Stimulated activated CD8-positive, alpha-beta memory T cell treated with anti-CD3 and anti-CD28 coated beads, Interleukin-4, amount 100 ng/mL, for 48 hours (primary cell): Measurements from ENCODE around the gene UAP1L1.
"Not testable (repeated sequence)": the region's sequence is repeated elsewhere in the genome, so short reads cannot be mapped to it uniquely, and the experiment has no call there.

Experiments
- DNase-seq: peaks from one replicate; pipeline ENCODE4 v3.0.0-alpha.2; 2020

Gene UAP1L1

GRCh38 chr9:137116728-137117127, 39.4 kb downstream of the UAP1L1 start:
- no peak for DNase-seq

GRCh38 chr9:137117269-137117731, 40.0 kb downstream of the UAP1L1 start:
- no peak for DNase-seq

DNA sequence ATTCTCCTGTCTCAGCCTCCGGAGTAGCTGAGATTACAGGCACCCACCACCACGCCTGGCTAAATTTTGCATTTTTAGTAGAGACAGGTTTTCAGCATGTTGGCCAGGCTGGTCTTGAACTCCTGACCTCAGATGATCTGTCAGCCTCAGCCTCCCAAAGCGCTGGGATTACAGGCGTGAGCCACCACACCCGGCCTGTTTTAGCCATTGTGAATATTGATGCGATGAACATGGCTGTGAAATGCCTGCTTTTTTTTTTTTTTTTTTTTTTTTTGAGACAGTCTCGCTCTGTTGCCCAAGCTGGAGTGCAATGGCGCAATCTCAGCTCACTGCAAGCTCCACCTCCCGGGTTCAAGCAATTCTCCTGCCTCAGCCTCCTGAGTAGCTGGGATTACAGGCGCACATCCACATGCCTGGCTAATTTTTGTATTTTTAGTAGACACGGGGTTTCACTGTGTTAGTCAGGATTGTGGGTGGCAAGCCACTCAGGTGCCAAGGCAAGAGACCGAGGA, 40.8 kb downstream of the UAP1L1 start:
- DNase-seq: not testable (repeated sequence)

GRCh38 chr9:137121927-137122795, 44.8 kb downstream of the UAP1L1 start:
- DNase-seq: not testable (repeated sequence)

DNA sequence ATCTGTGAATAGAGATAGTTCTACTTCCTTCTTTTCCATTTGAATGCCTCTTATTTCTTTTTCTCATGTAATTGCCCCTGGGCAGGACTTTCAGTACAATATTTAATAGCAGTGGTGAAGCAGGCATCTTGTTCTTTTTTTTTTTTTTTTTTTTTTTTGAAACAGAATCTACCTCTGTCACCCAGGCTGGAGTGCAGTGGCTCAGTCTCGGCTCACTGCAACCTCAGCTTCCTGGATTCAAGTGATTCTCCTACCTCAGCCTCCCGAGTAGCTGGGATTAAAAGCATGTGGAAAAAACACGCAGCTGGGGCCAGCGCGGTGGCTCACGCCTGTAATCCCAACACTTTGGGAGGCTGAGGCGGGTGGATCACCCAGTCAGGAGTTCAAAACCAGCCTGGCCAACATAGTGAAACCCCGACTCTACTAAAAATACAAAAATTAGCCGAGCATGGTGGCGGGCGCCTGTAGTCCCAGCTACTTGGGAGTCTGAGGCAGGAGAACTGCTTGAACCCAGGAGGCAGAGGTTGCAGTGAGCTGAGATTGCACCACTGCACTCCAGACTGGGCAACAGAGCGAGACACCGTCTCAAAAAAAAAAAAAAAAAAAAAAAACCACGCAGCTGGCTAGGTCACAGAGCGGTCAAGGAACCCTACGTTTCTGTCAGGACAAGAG, 45.6 kb downstream of the UAP1L1 start:
- DNase-seq: not testable (repeated sequence)

- no peak for DNase-seq
Observed at GRCh38 chr9:137123468-137123837, 46.1 kb downstream of the UAP1L1 start.

- DNase-seq: not testable (repeated sequence)
Observed at GRCh38 chr9:137123952-137124462, 46.7 kb downstream of the UAP1L1 start.

DNA sequence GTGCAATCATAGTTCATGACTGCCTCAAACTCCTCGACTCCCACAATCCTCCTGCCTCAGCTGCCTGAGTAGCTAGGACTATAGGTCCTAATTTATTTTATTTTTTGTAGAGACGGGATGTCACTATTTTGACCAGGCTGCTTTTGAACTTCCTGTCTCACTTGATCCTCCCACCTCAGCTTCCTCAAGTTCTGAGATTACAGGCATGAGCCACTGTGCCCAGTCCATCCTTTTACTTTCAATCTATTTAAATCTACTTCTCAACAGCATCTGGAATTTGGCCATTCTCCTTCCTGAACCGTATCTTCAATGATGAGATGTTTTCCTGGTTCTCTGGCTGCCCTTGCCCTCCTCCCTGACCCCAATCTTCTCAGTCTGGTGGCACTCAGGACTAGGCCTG, 49.5 kb downstream of the UAP1L1 start:
- no peak for DNase-seq

- DNase-seq: peak; percentile 52
Observed at GRCh38 chr9:137127301-137128157, 50.2 kb downstream of the UAP1L1 start.

GRCh38 chr9:137128158-137128861, 51.0 kb downstream of the UAP1L1 start:
- DNase-seq: peak; percentile 48

- DNase-seq: peak; percentile 47
Observed at GRCh38 chr9:137128862-137129455, 51.6 kb downstream of the UAP1L1 start.

GRCh38 chr9:137129456-137130175, 52.3 kb downstream of the UAP1L1 start:
- peak; percentile 91 for DNase-seq

DNA sequence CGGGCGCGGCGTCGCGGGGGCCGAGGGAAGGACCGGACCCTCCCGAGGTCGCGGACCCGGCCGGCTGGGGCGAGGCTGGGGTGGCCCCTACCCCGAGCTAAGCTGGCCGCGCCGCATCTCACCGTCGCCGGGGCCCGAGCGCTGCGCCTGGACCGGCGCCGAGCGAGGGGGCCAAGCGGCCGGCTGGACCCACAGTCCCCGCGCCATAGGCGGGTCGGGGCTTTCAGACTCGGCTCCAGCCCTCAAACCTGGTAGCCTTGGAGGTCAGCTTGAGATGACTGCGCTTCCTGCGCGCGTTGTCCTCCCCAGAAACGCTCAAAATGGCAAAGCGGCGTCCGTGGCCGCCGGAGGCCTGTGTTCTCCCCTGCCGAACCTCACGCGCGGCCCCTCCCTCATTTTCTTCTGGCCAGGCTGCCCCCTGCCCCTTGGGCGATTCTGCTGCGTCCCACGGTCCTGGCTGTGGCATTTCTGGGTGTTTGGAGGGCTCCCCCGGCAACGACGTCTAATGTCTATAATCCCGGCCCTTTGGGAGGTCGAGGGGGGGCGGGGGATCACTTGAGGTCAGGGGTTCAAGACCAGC, 52.9 kb downstream of the UAP1L1 start:
- DNase-seq: no peak
